ENCODE data around the gene EP400.

- no peak for TF ChIP-seq CTCF (IDR thresholded peaks at IDR 0.05; ENCODE audit: low read depth, low read length, poor library complexity, severe bottlenecking)
- TF ChIP-seq EZH2phosphoT487 (IDR thresholded peaks at IDR 0.05; ENCODE audit: borderline replicate concordance, low read length): no peak
Observed at GRCh38 chr12:132026796-132027500, 77.2 kb downstream of the EP400 start.
